ENCODE measurements around the gene GAST.

DNA sequence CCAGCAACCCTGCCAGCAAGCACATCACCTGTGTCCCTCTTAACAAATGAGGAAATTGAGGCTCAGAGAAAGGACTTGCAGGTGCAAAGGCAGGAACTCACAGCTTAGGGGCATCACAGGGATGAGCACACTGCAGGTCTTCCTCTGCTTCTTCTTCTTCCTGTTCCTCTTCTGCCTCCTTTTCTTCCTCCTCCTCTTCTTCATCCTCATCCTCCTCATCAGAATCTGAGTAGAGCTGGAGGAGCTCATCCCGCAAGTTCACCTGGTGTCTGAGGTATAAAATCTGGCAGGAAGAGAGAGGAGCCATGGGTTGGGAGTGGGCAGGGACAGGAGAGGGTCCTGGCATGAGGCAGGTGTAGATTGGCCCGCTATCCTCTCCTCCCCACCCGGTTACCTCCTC, 19.7 kb downstream of the GAST start:
- TF ChIP-seq POLR2A (IDR thresholded peaks at IDR 0.05): no peak
- no peak for TF ChIP-seq CTCF (IDR thresholded peaks at IDR 0.05)

Data from ovary (tissue), 3 donors.